Amygdala (tissue), 56 donors: Measurements from ENCODE around the gene GPR183.
A peak's percentile ranks its signal among the peaks of the same experiment; 100 is the strongest.

ENCODE experiments used
- DNase-seq, 56 donors: peaks; one replicate each; lab custom pipeline; 2025; lab: John Stamatoyannopoulos, UW

Gene GPR183

GRCh38 chr13:99273128-99273527 lies 34.1 kb downstream of the GPR183 start:
- no peak for DNase-seq

GRCh38 chr13:99272481-99272880 lies 34.7 kb downstream of the GPR183 start:
- DNase-seq: no peak

GRCh38 chr13:99271249-99271648 lies 36.0 kb downstream of the GPR183 start:
- no peak for DNase-seq

- DNase-seq: no peak
These were observed 36.7 kb downstream of the GPR183 start for GRCh38 chr13:99270518-99270917.

GRCh38 chr13:99269627-99270241 lies 37.5 kb downstream of the GPR183 start:
- peak in 4 of 56 donors; percentile 6 to 24 (median 15) for DNase-seq

- DNase-seq: no peak
These were observed 38.4 kb downstream of the GPR183 start for GRCh38 chr13:99268822-99269221.

- no peak for DNase-seq
These were observed 39.3 kb downstream of the GPR183 start for GRCh38 chr13:99267927-99268326.

GRCh38 chr13:99266827-99267226 lies 40.4 kb downstream of the GPR183 start:
- DNase-seq: no peak

- peak in 1 of 56 donors; percentile 29 for DNase-seq
These were observed 41.3 kb downstream of the GPR183 start for GRCh38 chr13:99265821-99266426.

GRCh38 chr13:99265162-99265800 lies 41.9 kb downstream of the GPR183 start:
- no peak for DNase-seq

GRCh38 chr13:99264051-99264450 lies 43.1 kb downstream of the GPR183 start:
- DNase-seq: no peak

GRCh38 chr13:99263126-99263785 lies 43.9 kb downstream of the GPR183 start:
- no peak for DNase-seq

GRCh38 chr13:99261059-99261458 lies 46.1 kb downstream of the GPR183 start:
- DNase-seq: no peak

GRCh38 chr13:99260216-99260615 lies 47.0 kb downstream of the GPR183 start:
- DNase-seq: no peak

- no peak for DNase-seq
These were observed 48.3 kb downstream of the GPR183 start for GRCh38 chr13:99258946-99259345.

GRCh38 chr13:99258210-99258860 lies 48.9 kb downstream of the GPR183 start, which contains the start of gene GPR18:
Gene GPR18 (minus strand): TSS chr13:99258379. CDS start chr13:99255872, 2,507 bp downstream.
- DNase-seq: no peak

GRCh38 chr13:99257291-99257690 lies 49.9 kb downstream of the GPR183 start:
- DNase-seq: no peak

- DNase-seq: no peak
These were observed 50.5 kb downstream of the GPR183 start for GRCh38 chr13:99256709-99257108.

GRCh38 chr13:99256283-99256682 lies 50.9 kb downstream of the GPR183 start:
- no peak for DNase-seq

- no peak for DNase-seq
These were observed 51.9 kb downstream of the GPR183 start for GRCh38 chr13:99255271-99255670.

- no peak for DNase-seq
These were observed 52.4 kb downstream of the GPR183 start for GRCh38 chr13:99254830-99255229.
